Brain microvascular endothelial cell (primary cell): Measurements from ENCODE around the gene SYT7.

Experiments
- DNase-seq: peaks from one replicate; pipeline ENCODE4 v3.0.0-alpha.2; 2020
- H3K27ac ChIP-seq: fragments of 250-450 bp; sonication (Bioruptor Pico); 2 replicates; pipeline ENCODE4 v1.5.1; 2020; ENCODE audit warnings: mild to moderate bottlenecking, moderate library complexity
- H3K27me3 ChIP-seq: fragments of 250-450 bp; sonication (Bioruptor Pico); replicated peaks from 2 replicates; pipeline ENCODE4 v1.5.1; 2020; ENCODE audit warnings: mild to moderate bottlenecking
- H3K36me3 ChIP-seq: fragments of 250-450 bp; sonication (Bioruptor Pico); replicated peaks from 2 replicates; pipeline ENCODE4 v1.5.1; 2020; ENCODE audit warnings: mild to moderate bottlenecking
- H3K4me3 ChIP-seq: 2 replicates; pipeline ENCODE4 v1.5.1; 2011; ENCODE audit warnings: low read depth, mild to moderate bottlenecking, control low read depth, low read length, moderate library complexity
- CTCF ChIP-seq: IDR thresholded peaks from 2 replicates; pipeline ENCODE4 v1.5.1; 2011; ENCODE audit warnings: low read depth, mild to moderate bottlenecking, moderate library complexity, low read length, control low read depth, inconsistent platforms; ENCODE audit errors: missing control alignments
- in situ Hi-C: cut with HindIII; loops from 2 replicates; pipeline ENCODE4 v1.10.0; 2017; ENCODE audit warnings: low sequenced_read_pairs, low pct_ligation_motif_present

Gene SYT7

GRCh38 chr11:61540528-61540927, 40.3 kb downstream of the SYT7 start:
- H3K4me3 ChIP-seq: no peak overlapping the region
- TF ChIP-seq CTCF: no peak
- no peak for DNase-seq
- H3K27ac ChIP-seq: no peak overlapping the region
- peaks cover 8% of the 10 kb centered on the region for H3K27me3 ChIP-seq
- in situ Hi-C loops: no loop called here
- no peaks in the 10 kb centered on the region for H3K36me3 ChIP-seq

- no peak for DNase-seq
- TF ChIP-seq CTCF: no peak
- in situ Hi-C loops: no loop called here
- Histone ChIP-seq H3K36me3 (no peaks in the 10 kb centered on the region), H3K27ac (no peak overlapping the region), H3K4me3 (no peak overlapping the region), H3K27me3 (peaks cover 10% of the 10 kb centered on the region)
Measured at GRCh38 chr11:61539831-61540357, 41.0 kb downstream of the SYT7 start.

- DNase-seq: no peak
- H3K4me3 ChIP-seq: no peak overlapping the region
- no peak for TF ChIP-seq CTCF
- H3K27me3 ChIP-seq: peaks cover 10% of the 10 kb centered on the region
- H3K27ac ChIP-seq: no peak overlapping the region
- H3K36me3 ChIP-seq: no peaks in the 10 kb centered on the region
- in situ Hi-C loops: no loop called here
Measured at GRCh38 chr11:61539006-61539405, 41.9 kb downstream of the SYT7 start.

- Histone ChIP-seq H3K4me3 (no peak overlapping the region), H3K36me3 (no peaks in the 10 kb centered on the region), H3K27ac (no peak overlapping the region), H3K27me3 (peaks cover 10% of the 10 kb centered on the region)
- in situ Hi-C loops: no loop called here
- DNase-seq: no peak
- no peak for TF ChIP-seq CTCF
Measured at GRCh38 chr11:61538636-61538961, 42.3 kb downstream of the SYT7 start.

- Histone ChIP-seq H3K36me3 (no peaks in the 10 kb centered on the region), H3K27me3 (peaks cover 10% of the 10 kb centered on the region), H3K27ac (no peak overlapping the region), H3K4me3 (no peak overlapping the region)
- no peak for TF ChIP-seq CTCF
- in situ Hi-C loops: no loop called here
- DNase-seq: no peak
Measured at GRCh38 chr11:61537326-61537725, 43.5 kb downstream of the SYT7 start.

GRCh38 chr11:61536676-61537270, 44.1 kb downstream of the SYT7 start:
- H3K4me3 ChIP-seq: no peak overlapping the region
- TF ChIP-seq CTCF: peak; percentile 1
- DNase-seq: no peak
- peaks cover 10% of the 10 kb centered on the region for H3K27me3 ChIP-seq
- H3K36me3 ChIP-seq: no peaks in the 10 kb centered on the region
- in situ Hi-C loops: no loop called here
- no peak overlapping the region for H3K27ac ChIP-seq
